HepG2 (cell line): Measurements from ENCODE around the gene TUBGCP6. TPM values are rescaled to one million over a fixed set of nuclear protein-coding genes. Genes with fewer than 3 reads are reported as not detected.
A peak's percentile ranks its signal among the peaks of the same experiment; 100 is the strongest.

Experiments used
- HNF1A ChIP-seq, 2 experiments: sonication (generic) in 1 of 2; formaldehyde crosslinking in 1 of 2; IDR thresholded peaks; 2 replicates each; pipeline versions ENCODE4 v1.4.0 to v1.6.1; 2016 to 2020; ENCODE audit warnings: borderline replicate concordance in 1 of 2, low read depth in 1 of 2, mild to moderate bottlenecking in 1 of 2, missing genetic modification reagents in 1 of 2
- IRF2 ChIP-seq: IDR thresholded peaks from 2 replicates; pipeline ENCODE4 v1.6.1; 2018; ENCODE audit warnings: missing genetic modification reagents, missing compliant biosample characterization
- PLRG1 ChIP-seq: fragments of 450-650 bp; conservative IDR thresholded peaks from 2 replicates; pipeline ENCODE4 v1.6.1; 2016
- RBFOX2 ChIP-seq: fragments of 200-400 bp; formaldehyde crosslinking; IDR thresholded peaks from 2 replicates; pipeline ENCODE4 v1.6.1; 2017; ENCODE audit warnings: low read depth, mild to moderate bottlenecking, low read length
- ZBTB14 ChIP-seq: sonication (generic); formaldehyde crosslinking; IDR thresholded peaks from 2 replicates; pipeline ENCODE4 v1.4.0; 2020; ENCODE audit warnings: missing genetic modification reagents
- ZC3H13 ChIP-seq: sonication (generic); formaldehyde crosslinking; IDR thresholded peaks from 2 replicates; pipeline ENCODE4 v1.8.1; 2023; ENCODE audit warnings: mild to moderate bottlenecking, missing genetic modification reagents, moderate library complexity
- ZFP91 ChIP-seq: sonication (generic); formaldehyde crosslinking; IDR thresholded peaks from 2 replicates; pipeline ENCODE4 v1.9.0; 2022; ENCODE audit warnings: missing genetic modification reagents, mild to moderate bottlenecking, borderline replicate concordance
- ZFY ChIP-seq: sonication (generic); formaldehyde crosslinking; IDR thresholded peaks from 2 replicates; pipeline ENCODE4 v1.4.0; 2020; ENCODE audit warnings: missing genetic modification reagents
- ZNF101 ChIP-seq: sonication (generic); formaldehyde crosslinking; IDR thresholded peaks from 2 replicates; pipeline ENCODE4 v1.4.0; 2020; ENCODE audit warnings: mild to moderate bottlenecking, low read depth, missing genetic modification reagents, borderline replicate concordance
- ZNF124 ChIP-seq: sonication (generic); formaldehyde crosslinking; IDR thresholded peaks from 2 replicates; pipeline ENCODE4 v1.4.0; 2020; ENCODE audit warnings: missing genetic modification reagents
- ZNF446 ChIP-seq: sonication (generic); formaldehyde crosslinking; IDR thresholded peaks from 2 replicates; pipeline ENCODE4 v1.5.0; 2020; ENCODE audit warnings: mild to moderate bottlenecking, missing genetic modification reagents
- ZNF558 ChIP-seq: sonication (generic); formaldehyde crosslinking; IDR thresholded peaks from 2 replicates; pipeline ENCODE4 v1.9.0; 2022; ENCODE audit warnings: mild to moderate bottlenecking, missing genetic modification reagents, borderline replicate concordance
- ZSCAN30 ChIP-seq: sonication (generic); formaldehyde crosslinking; IDR thresholded peaks from 2 replicates; pipeline ENCODE4 v1.5.0; 2020; ENCODE audit warnings: mild to moderate bottlenecking, missing genetic modification reagents
- polyA plus RNA-seq, 8 experiments: library from polyadenylated mRNA; depleted of rRNA in 3 of 8; stranded (reverse) in 7 of 8; unstranded in 1 of 8; fragments of >200 nt; fragmentation: Illumina TruSeq in 4 of 8; extraction: Trizol in 4 of 8; gene quantifications; 2 replicates each; pipeline versions ENCODE4 v1.2.1 to v1.2.3, GENCODE V29; 2011 to 2016; ENCODE audit warnings: low read depth in 4 of 8, missing spikeins in 1 of 8, mixed read lengths in 1 of 8; ENCODE audit not compliant: insufficient read depth in 1 of 8
- total RNA-seq, 5 experiments: library from RNA; depleted of rRNA; stranded (reverse); fragments of >200 nt; fragmentation: Illumina TruSeq; extraction: Trizol; gene quantifications; 2 replicates each; pipeline ENCODE4 v1.2.3, GENCODE V29; 2016; ENCODE audit warnings: low read depth in 1 of 5
- TF ChIP-seq, protein P1 (sequence below): fragments of 450-650 bp; IDR thresholded peaks from 2 replicates; pipeline ENCODE4 v1.6.1; 2017; ENCODE audit warnings: mild to moderate bottlenecking
- TF ChIP-seq, protein P2 (sequence below): sonication (generic); formaldehyde crosslinking; conservative IDR thresholded peaks from 2 replicates; pipeline ENCODE4 v1.4.0; 2020; ENCODE audit warnings: missing genetic modification reagents

Gene TUBGCP6
- total and polyA plus RNA-seq, 2 of the 13 experiments (the other 11 are each of a cell fraction or from before 2014, with no cell fraction given): 14.6 to 15.7 TPM

- TF ChIP-seq RBFOX2 (peak; percentile 97), ZC3H13 (CRISPR knock-in tag) (peak; percentile 86; the same call in 1 of the 2 replicates), ZBTB14 (CRISPR knock-in tag) (no peak; the same call in 1 of the 2 replicates), ZFP91 (CRISPR knock-in tag) (peak; percentile 87), HNF1A (IDR thresholded peaks at IDR 0.05; ENCODE audit: low read depth) (no peak), HNF1A (CRISPR knock-in tag; IDR thresholded peaks at IDR 0.05; ENCODE audit: borderline replicate concordance) (peak; percentile 72; the same call in 1 of the 2 replicates), ZFY (CRISPR knock-in tag) (peak; percentile 98), ZNF101 (CRISPR knock-in tag) (no peak), IRF2 (peak; percentile 94), ZNF558 (CRISPR knock-in tag) (no peak), ZNF446 (CRISPR knock-in tag) (peak; percentile 91; the same call in 1 of the 2 replicates), PLRG1 (no peak), ZNF124 (CRISPR knock-in tag) (0 out of 2 replicates have a peak, but pooled peaks have one; percentile 71), ZSCAN30 (CRISPR knock-in tag) (no peak)
- TF ChIP-seq, protein P1, sequence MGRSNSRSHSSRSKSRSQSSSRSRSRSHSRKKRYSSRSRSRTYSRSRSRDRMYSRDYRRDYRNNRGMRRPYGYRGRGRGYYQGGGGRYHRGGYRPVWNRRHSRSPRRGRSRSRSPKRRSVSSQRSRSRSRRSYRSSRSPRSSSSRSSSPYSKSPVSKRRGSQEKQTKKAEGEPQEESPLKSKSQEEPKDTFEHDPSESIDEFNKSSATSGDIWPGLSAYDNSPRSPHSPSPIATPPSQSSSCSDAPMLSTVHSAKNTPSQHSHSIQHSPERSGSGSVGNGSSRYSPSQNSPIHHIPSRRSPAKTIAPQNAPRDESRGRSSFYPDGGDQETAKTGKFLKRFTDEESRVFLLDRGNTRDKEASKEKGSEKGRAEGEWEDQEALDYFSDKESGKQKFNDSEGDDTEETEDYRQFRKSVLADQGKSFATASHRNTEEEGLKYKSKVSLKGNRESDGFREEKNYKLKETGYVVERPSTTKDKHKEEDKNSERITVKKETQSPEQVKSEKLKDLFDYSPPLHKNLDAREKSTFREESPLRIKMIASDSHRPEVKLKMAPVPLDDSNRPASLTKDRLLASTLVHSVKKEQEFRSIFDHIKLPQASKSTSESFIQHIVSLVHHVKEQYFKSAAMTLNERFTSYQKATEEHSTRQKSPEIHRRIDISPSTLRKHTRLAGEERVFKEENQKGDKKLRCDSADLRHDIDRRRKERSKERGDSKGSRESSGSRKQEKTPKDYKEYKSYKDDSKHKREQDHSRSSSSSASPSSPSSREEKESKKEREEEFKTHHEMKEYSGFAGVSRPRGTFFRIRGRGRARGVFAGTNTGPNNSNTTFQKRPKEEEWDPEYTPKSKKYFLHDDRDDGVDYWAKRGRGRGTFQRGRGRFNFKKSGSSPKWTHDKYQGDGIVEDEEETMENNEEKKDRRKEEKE: no peak
- TF ChIP-seq, protein P2, sequence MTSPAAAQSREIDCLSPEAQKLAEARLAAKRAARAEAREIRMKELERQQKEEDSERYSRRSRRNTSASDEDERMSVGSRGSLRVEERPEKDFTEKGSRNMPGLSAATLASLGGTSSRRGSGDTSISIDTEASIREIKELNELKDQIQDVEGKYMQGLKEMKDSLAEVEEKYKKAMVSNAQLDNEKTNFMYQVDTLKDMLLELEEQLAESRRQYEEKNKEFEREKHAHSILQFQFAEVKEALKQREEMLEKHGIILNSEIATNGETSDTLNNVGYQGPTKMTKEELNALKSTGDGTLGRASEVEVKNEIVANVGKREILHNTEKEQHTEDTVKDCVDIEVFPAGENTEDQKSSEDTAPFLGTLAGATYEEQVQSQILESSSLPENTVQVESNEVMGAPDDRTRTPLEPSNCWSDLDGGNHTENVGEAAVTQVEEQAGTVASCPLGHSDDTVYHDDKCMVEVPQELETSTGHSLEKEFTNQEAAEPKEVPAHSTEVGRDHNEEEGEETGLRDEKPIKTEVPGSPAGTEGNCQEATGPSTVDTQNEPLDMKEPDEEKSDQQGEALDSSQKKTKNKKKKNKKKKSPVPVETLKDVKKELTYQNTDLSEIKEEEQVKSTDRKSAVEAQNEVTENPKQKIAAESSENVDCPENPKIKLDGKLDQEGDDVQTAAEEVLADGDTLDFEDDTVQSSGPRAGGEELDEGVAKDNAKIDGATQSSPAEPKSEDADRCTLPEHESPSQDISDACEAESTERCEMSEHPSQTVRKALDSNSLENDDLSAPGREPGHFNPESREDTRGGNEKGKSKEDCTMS (CRISPR knock-in tag): no peak
Observed at GRCh38 chr22:50244420-50245213, at the start of gene TUBGCP6 (continued).
